ENCODE measurements around the gene DNAJC5.

DNAJC5 gene

DNA sequence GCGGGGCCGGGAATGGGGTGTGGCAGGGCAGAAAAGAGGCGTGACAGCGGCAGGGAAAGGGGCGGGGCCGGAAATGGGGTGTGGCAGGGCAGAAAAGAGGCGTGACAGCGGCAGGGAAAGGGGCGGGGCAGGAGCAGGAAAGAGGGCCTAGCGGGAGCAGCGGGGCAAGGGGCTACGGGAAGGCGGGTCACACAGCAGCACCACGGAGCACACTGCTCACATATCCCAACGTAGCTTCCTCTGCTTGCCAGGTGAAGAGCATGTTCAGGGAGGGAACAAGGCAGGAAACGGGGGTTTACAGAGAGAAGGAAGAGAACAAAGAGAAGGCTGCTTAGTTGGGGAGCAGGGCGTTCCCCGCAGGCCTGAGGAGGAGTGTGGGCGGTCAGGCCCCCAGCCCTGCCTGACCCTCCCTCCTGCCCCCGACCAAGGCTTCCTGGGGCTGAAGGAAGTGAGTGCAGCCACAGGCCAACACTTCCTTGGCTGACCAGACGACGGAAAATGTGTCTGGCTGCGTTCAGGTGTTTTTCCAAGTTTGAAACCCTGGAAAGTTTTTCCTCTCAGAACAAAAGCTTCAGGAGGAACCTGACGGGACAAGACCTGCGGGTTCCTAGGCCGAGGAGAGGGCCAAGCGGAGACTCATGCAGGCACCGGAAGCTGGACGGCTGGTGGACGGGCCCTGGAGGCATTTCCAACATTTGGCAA lies 47.5 kb downstream of the DNAJC5 start:
- peak in 1 of 2 experiments; percentile 29 for DNase-seq

DNA sequence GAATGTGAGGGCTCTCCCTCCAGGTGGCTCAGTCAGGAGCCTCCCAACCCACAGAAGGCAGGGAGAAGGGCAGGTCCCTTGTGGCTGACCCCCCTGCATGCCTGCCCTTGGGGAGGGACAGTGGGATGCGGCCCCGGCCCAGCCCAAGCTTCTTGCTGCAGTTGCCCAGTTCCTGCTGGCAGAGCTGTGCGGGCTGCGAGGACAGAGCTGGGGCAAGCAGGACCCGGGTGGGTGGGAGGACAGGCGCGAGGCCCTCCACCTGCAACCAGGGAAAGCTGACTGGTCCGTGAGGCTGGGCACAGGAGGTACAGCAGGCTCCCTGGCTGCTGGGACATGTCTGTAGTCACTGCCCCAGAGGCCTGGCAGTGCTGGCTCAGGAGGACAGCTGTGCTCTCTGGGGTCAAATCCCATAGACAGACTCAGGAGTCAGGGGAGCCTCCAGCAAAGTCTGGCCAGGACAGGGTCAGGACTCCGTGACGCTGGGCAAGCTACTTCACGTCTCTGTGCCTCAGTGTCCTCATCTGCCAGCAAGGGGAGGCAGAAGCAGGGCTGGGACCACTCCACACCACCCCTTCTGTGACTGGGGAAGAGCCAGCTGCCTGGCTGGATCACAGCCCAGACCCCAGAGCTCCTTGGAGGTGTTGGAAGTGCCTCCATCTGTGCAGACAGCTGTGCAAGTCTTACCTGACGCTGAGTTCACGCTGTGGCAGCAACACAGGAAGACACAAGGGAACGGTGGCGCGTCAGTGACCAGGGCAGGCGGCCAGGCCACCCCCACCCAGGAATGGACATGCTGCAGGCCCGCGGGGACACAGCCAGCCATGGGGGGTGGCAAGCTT lies 48.3 kb downstream of the DNAJC5 start:
- DNase-seq = no peak

DNA sequence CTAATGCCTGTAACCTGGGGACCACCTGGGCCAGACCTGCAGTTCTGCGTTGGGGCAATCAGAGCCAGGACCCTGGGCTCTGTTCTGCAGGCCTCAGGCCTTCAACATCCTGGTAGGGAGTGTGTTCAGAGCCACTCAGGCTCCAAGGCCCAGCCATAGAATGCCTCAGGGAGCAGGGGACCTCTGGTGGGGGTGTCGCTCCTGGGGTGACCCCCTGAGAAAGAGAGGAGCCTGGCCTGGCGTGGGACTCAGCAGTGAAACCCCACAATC lies 48.8 kb downstream of the DNAJC5 start:
- no peak for DNase-seq

DNA sequence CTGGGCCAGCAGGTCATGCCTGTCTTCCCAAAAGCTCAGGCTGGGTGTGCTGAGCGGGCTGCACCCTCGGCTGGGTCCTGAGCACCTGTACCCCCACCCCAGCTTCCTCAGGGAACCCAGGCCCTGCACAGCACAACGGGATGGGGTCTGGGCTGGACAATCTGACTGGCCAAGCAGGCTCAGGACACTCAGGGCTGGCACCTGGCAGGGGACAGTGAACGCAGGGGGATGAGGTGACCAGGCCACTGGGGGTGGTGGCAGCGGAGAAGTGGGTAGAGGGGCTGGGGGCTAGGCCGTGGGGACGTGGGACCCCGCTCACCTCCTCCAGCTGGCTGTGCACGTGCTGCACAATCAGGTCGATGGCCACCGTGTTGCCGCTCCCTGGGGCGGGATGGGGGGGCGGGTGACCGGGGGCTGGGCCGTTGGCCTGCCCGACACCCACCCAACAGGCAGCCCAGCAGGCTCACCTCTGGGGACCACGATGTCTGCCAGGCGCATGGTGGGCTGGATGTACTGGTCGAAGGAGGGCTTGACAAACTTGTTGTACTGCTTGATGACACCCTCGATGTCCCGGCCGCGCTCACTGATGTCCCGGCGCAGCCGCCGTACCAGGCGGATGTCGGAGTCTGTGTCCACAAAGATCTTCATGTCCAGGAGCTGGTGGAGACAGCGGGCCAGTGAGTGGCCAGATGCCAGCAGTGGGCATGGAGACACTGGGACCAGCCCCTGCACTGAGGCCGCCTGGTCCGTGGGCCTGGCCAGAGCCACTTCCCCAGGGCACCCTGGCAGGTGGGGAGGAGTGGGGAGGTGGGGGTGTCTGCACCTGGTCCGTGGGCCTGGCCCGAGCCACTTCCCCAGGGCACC lies 49.4 kb downstream of the DNAJC5 start:
- DNase-seq = no peak

DNA sequence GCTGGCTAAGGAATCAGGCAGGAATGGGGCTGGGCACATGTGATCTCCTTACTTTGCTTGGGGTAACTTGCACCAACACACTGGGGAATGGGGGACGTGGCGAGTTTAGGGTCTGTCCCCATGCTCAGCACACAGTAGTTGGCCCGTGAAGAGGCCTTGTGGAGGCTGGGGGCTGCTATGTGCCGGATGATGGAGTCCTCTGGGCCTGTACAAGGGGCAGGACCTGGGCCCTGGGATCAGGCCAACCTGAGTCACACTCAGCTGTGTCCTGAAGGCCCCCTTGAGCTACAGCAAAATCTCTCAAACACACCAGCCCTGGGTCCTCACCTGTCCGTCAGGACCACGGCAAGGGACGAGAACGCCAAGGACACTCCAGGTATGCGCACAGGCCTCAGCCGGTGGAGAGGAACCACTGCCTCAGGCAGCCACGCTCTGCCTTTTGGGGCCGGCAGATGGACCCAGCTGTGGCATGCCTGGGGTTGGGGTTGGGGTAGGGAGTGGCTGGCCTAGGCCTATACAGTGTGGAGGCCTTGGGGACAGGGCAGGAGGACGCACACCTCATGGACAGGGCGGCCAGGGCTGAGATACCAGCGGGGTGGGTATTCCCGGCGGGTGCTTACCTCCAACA lies 50.2 kb downstream of the DNAJC5 start:
- no peak for DNase-seq

DNA sequence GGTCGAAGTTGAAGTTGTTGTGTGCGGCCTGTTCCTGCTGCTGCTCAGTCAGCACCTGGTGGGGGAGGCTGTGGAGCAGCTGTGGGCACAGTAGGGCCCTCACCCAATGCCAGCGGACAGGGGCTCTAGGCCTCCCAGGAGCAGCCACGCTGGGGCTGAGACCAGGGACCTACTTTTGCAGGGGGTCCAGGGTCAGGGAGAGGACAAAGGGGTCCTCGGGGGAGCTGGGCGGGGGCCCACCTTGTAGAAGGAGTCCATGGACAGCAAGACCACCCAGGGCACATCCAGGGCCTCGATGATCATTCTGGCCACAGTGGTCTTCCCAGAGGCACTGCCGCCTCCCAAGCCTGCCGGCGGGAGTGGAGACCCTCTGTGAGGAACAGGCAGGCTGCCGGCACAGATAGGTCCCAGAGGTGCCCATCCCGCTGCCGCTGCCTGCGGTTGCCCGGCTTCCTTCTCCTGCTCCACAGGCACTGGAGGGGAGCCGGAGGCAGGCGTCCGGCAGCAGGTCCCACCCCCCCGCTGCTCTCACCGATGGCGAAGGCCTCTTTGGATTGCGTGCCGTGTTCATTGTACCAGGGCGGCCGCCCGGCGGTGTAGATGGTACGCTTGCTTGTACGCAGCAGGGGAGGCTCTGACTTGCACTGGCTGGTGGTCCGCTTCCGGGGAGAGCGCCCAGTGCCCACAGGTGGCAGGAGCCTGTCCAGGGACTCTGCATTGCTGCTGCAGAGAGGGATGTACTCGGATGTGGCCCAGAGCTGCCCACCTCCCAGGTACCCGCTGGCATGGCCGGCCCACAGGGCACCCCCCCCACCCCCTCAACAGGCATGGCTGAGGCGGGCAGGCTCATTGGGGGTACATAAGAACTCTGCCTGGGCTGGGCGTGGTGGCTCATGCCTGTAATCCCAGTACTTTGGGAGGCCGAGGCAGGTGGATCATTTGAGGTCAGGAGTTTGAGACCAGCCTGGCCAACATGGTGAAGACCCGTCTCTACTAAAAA lies 51.3 kb downstream of the DNAJC5 start:
- no peak for DNase-seq

DNA sequence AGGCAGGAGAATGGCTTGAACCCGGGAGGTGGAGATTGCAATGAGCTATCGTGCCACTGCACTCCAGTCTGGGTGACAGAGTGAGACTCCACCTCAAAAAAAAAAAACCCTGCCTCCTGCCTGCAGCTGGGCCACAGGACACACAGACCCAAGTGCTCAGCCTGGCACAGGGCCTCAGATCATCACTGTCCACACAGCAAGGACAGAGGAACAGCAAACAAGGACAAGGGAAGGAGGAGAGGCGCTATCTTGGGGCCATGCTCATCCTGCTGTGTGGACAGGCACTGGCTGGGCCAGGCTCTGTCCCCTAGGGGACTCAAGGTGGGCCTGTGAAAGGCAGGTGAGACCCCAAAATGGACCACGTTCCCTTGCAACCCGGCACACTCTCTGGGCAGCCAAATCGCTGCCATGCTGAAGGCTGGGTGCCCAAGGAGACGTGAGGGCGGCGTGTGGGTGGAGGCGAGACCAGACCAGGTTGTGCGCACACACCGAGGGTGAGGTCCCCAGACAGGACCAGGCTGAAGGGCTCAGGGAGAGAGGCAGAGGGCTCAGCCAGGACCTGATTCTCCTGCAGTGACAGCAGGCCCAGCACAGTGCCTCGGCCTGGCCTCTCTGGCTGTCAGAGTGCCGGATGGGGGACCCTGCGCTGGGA lies 52.2 kb downstream of the DNAJC5 start:
- no peak for DNase-seq

DNA sequence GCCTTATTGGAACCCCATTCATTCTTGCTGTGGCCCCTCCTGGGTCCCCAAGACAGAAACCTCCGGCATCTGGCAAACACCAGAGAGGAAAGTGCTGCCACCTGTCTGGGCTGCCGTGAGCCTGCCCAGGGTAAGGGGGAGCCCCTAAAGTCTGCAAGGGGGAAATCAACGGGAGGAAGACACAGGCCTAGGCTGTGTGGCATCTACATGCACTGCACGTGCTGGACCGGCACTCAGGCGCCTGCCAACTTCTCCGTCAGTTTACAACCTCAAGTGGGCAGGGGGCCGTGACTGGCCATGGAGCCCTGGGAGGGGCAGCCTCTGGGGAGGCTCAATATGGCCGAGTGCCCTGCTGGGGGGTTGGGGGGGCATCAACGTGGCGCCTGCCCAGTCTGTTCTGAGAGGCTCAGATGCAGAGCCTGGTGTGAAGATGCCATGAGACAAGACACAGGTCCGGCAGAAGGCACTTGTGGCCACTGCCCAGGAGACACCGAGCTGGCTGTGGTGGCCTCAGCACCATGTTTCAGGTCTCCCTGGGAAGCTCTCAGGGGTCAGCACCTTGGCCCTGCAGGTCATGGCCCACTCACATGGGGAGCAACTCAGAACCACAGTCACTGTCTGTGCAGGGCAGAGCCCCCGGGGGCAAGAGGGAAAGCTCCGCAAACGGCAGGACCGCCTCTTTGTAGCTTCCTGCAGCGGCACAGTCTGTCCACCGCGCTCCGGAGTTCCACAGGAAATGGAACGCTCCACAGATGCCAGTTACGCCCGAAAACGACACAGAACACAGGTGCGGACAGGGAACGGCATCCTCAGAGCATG lies 52.9 kb downstream of the DNAJC5 start:
- DNase-seq = no peak

DNA sequence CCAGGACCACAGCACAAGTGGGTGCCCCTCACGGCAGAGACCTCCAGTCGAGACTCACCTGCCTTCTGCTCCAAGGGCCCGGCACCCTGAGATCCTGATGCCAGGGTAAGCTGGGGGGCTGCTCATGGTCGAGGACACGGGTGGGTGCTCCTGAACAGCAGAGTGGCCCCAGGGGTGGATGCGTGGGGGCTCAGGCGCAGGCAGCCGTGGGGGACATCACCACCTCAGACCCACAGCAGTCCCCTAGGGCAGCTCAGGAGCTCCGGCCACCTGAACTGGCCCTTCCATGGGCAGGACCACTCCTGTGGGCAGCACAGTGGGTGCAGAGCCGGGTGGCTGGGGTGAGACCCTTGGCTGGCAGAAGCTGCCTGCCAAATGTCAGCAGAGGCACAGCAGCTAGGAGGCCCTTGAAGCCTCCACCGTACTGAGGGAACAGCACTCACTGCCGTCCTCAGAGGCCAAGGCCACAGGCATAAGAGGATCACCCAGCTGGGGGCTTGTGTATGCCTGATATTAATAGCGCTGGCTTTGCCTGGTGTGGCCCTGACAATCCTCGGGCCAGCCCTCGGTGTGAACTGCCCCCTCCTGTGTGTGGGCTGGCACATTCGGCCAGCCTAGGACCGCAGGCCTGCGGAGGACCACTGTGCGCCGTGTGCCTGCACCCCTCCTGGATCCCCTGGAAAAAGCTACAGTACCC lies 55.9 kb downstream of the DNAJC5 start:
- DNase-seq = no peak

DNA sequence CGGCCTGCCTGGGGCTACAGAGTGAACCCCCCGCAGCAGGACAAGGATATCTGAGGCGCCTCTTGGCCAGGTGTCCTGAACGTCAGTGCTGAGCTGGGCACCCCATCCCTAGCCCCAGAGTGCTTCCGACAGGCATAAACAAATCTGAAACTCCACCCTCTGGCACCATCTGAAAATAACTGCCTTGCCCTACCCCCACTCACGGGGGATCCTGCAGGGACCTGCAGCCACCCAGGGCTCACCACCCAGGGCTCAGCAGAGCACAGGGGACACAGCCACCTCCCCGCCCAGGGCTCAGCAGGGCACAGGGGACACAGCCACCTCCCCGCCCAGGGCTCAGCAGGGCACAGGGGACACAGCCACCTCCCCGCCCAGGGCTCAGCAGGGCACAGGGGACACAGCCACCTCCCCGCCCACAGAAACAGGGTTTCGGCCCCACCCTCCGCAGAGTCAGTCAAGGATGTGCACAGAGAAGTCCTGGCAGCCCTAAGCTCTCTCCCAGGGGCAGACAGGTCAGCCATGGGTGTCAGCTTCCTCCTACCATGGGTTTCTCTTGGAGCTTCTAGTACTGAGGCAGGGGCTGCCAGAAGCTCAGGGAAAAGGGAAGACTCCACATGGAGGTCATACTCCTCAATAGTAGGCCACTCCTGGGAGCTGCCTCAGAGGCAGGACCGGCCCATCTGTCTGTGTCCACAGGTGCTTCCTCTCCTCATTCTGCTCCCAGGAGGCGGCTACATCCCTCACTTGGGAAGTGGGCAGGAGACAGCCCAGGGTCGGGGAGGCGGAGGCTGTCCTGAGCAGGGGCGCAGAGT lies 56.7 kb downstream of the DNAJC5 start:
- no peak for DNase-seq

DNA sequence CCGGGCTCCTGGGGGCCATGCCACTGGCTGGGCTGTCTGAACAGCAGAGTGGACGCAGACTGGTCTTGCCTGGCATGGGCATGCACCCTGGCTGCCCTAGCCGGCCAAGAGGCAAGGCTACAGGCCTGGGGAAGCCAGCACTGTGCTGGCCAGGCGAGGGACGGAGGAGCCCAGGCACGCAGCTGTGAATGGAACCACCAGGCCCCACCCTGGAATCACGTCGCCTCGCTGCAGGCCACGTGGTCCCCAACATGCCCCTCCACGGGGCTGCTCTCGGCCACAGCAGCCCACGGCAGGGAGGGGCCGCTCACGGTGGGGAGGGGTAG lies 57.2 kb downstream of the DNAJC5 start:
- DNase-seq = no peak

DNA sequence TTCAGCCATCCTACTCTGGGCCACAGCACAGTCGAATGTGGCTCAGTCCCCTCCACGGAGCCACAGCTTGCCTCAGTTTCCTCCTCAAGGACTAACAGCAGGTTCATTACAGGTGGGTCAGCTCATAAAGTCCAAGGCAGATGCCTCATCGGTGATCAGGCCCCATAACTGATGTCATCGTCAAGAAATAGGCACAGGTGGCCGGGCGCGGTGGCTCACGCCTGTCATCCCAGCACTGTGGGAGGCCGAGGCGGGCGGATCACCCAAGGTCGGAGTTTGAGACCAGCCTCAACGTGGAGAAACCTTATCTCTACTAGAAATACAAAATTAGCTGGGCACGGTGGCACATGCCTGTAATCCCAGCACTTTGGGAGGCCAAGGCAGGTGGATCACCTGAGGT lies 57.8 kb downstream of the DNAJC5 start:
- DNase-seq = no peak

DNA sequence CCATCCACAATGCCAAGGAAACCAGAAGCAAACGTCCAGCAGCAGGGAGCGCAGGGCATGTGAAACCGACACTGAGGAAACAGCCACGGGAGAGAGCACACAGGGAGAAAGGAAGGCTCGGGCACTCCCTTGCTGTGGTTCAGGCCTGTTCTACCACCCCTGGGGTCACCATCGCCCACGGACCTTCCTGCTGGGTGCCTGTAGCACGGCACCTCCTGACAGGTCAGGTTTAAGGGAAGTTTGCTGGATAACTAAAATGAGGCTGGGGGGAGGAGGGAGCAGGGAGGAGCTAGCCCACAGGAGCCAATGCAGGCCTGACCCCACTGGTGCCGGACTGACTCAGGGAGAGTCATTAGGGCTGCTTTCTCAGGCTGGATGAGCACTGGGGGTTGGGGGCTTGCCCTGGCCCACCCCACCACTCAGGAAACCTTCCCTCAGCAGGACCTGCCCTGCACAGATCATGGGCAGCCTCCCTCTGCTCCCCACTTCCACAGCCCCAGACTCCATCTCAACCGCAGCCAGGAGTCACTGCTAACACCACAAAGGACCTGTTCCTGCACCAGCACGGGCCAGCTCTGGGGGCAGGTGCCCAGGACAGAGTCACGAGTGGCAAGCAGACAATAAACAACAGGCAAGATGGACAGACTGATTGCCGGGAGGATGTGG lies 59.0 kb downstream of the DNAJC5 start:
- no peak for DNase-seq

DNA sequence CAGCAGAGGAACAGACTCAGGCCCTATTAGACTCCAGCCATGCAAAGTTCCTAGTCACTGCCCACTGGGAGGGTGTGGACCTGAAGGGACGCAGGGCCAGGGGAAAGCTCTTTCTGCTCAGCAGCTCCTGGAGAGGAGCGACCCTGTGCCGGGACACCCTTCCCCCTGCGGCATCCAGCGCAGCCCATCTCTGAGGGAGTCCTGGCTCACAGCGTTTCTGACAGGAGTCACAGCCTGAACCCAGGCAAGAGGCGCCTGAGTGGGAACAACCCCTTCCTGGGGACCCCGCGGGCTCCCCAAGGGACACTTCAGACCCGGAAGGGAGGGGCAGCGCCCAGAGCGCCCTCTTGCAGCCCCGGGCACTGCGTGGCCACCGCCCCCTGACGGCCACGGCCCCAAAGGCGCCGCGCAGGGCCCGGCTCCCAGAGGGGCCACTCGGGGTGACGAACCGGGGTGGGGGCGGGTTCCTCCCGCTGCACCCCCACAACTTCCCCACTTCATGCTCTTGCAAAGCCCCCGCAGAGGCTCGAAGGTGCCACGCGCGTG lies 60.4 kb downstream of the DNAJC5 start:
- DNase-seq = no peak

DNA sequence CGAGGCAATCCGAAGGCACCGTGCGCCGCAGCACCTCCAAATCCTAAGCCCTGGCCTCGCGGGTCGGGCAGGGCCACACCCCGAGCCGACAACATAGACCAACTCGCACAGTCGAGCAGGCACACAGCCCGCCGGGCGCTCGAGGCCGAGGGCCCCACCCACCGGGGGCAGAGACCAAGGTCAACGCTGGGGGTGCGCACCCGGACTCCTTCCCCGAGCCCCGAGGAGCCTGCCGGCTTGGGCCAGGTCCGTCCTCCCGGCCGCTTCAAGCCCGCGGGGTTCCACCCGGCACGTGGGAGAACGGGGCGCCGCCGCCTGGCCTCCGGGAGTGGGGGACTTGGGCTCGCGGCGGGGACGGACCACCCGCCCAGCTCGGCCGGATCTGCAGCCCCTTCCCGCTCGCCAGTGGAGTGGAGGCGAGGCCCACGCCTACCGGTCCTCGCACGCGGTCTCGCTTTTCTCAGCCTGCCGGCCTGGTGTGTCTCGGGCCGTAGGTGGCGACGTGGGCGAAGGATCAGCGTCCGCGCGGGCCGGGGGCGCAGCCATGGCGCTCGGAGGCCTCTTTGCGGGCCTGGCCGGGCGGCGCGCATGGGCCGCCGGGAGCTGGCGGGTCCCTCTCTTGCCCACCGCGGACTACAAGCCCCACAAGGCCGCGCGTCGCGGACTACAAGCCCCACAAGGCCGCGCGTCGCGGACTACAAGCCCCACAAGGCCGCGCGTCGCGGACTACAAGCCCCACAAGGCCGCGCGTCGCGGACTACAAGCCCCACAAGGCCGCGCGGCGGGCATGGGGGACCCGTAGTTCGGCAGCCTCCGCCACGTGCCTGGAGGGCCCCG lies 61.1 kb downstream of the DNAJC5 start, which contains the start of gene UCKL1:
Gene UCKL1 (minus strand): TSS at position 590 of the 837 bp plus-strand sequence. CDS start 44 bp downstream, at position 546.
- peak; percentile 70 to 90 for DNase-seq

DNA sequence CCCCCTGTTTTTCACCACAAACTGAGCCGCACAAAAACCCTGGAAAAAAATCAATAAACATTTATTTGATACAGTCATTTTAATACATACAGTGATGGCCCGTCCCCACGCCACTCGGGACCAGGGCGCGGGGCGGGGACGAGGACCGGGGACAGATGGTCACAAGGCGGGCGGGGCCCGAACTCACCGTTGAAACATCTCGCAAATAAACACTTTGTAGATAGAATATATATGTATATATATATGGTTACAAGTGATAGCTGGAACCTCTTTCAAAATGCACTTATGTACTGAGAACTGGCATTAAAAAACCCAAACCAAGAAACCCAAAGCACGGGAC lies 61.7 kb downstream of the DNAJC5 start:
- DNase-seq = no peak

DNA sequence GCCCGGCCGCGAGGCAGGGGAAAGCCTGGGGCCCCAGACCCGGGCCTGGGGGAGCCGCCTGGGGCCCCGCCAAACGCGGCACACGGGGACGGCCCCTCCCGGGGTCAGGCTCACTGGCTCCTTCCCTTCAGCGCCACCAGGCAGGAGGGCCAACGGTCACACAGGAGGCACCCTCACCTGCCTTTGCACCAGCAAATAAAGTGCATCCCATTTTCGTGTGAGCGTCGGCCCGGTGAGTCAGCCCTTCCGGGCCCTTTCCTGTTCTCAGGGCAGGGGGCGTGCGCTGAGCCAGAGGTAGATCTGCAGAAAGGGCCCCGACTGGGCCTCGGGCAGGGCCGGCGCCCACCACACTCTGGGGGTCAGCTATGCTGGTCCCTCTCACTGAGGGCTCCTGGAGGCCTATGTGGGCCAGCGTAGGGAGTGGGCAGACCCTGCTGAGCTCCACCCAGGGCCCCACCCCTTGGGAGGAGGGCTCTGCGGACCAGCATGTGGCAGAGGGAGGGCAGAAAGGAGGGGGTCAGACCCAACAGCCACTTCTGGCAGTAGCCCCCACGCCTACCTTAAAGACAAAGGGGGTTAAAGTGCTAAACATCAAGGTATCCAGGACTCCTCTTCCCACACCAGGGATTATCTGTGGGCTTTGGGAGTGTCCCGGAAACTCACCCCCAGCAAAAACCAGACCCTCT lies 62.2 kb downstream of the DNAJC5 start:
- peak; percentile 78 to 83 for DNase-seq

Data from NCI-H187 (cell line).